Myocyte (in vitro differentiated cells): ENCODE measurements around the gene VMAC. TPM values are rescaled to one million over a fixed set of nuclear protein-coding genes. Genes with fewer than 3 reads are reported as not detected.
A peak's percentile ranks its signal among the peaks of the same experiment; 100 is the strongest.

Experiments
- DNase-seq: peaks from one replicate; pipeline ENCODE4 v3.0.0-alpha.2; 2012; ENCODE audit warnings: low read depth
- total RNA-seq: library from RNA; depleted of rRNA; stranded (reverse); fragments of >200 nt; gene quantifications from 2 replicates; pipeline ENCODE4 v1.2.3, GENCODE V29; 2014

The VMAC gene
- total RNA-seq, 1 donor from 2014 or later, result 3.1 TPM

DNA sequence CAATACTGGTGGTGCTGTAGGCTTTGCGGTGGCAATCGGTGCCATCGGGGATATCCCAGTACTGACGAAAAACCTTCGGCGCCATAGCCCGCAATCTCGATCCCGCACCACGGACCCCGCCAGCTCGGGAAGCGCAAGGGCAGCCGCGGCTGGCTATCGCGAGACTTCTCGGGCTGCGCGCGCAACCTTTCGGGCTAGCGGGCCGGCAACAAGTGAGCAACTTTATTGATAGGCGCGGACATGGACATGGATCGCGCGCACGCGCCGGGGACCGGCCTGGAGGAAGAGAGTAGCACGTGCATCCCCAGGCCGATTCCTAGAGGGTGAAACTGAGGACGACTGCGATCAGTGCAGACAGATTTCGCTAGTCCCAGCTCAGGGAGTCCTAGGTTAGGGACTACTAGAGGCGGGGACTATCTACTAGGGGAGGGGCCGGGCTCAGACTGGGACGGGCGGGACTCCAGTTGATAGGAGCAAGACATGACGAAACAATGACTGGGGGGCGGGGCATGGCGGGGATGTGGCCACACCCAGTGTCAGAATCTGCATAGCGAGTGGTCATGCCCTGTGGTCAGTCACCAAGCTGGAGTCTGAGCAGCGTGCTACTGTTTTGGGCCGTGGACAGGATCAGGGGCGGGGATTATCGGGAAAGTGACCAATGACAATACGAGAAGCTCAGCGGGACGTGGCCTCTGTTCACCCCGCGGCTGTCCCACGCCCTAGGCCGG is 884 bp upstream of the VMAC start, which contains the start of gene NDUFA11:
Gene NDUFA11 (minus strand): TSS at position 167 of the 728 bp plus-strand sequence. CDS start 82 bp downstream, at position 85.
- DNase-seq, result peak; percentile 95

DNA sequence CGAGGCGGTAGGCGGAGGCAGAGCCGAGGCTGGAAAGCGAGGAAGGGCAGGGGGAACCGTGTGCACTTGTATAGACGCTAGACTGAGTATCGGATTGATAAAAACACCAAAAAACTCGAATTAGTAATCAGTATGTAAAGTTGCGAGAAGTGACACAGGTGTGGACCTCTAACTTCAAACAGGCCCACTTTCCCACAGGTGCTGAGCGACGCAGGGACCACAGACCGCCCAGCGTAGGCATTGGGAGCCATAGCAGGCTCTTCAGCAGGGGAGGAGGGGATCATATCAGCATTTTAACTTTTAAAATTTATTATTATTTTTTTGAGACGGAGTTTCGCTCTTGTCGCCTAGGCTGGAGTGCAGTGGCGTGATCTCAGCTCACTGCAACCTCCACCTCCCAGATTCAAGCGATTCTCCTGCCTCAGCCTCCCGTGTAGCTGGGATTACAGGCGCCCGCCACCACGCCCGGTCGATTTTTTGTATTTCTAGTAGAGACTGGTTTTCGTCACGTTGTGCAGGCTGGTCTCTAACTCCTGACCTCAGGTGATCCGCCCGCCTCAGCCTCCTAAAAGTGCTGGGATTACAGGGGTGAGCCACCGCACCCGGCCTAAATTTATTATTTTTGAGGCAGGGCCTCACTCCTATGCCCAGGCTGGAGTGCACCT is 574 bp downstream of the VMAC start:
- no peak for DNase-seq

DNA sequence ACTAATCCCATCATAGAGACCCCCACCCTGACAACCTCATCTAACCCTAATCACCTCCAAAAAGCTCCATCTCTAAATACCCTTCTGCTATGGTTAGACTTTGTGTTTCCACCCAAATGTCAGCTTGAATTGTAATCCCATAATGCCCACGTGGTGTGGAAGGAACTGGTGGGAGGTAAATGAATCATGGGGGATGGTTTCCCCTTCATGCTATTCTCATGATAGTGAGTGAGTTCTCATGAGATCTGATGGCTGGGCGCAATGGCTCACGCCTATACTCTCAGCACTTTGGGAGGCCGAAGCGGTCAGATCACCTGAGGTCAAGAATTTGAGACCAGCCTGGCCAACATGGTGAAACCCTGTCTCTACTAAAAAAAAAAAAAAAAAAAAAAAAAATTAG is 2.6 kb downstream of the VMAC start:
- DNase-seq, result no peak

DNA sequence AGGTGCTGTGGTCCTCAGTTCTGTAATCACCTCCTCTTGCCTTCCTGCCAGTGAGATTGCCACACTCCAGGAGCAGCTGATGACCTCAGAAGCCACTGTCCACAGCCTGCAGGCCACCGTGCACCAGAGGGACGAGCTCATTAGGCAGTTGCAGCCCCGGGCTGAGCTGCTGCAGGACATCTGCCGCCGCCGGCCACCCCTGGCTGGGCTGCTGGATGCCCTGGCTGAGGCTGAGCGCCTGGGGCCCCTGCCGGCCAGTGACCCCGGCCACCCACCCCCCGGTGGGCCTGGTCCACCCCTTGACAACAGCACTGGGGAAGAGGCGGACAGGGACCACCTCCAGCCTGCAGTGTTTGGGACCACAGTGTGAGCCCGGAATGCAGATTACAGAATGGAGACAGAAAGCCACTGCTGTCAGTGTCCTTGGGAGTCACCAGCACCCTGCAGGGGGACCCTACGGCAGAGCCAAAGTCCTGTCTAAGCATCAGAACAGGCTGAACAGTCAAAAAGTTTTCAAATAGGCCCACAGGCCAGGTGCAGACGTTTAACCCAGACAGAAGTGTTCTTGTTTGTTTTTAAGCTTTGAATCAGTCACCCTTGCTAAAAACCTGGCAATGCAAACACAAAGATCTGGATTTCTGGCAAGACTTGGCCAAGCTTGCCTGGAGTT is 4.2 kb downstream of the VMAC start:
- DNase-seq, result peak; percentile 23

DNA sequence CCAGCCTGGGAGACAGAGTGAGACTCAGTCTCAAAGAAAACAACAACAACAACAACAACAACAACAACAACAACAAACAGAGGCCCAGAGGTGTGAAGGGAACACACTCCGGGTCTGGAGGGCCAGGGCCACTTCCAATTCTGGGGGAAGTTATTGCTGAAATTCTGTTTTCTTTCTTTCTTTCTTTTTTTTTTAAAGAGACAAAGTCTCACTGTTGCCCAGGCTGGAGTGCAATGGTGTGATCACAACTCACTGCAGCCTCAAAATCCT is 5.9 kb downstream of the VMAC start:
- DNase-seq, result no peak

DNA sequence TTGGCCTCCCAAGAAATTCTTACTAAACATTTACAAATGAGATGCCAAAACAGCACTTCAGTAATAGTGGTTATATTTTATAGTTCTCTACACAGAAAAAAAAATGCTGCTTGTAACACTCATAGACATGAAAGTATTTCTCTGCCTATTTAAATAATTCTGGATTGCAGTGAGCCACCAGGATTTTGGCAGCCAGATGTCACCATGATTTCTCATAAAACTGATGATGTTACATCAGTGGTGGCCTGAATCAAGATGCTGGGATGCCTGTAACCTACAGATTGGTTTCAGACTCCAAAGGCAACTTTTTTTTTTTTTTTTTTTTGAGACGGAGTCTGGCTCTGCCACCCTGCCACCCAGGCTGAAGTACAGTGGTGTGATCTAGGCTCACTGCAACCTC is 6.7 kb downstream of the VMAC start:
- no peak for DNase-seq

DNA sequence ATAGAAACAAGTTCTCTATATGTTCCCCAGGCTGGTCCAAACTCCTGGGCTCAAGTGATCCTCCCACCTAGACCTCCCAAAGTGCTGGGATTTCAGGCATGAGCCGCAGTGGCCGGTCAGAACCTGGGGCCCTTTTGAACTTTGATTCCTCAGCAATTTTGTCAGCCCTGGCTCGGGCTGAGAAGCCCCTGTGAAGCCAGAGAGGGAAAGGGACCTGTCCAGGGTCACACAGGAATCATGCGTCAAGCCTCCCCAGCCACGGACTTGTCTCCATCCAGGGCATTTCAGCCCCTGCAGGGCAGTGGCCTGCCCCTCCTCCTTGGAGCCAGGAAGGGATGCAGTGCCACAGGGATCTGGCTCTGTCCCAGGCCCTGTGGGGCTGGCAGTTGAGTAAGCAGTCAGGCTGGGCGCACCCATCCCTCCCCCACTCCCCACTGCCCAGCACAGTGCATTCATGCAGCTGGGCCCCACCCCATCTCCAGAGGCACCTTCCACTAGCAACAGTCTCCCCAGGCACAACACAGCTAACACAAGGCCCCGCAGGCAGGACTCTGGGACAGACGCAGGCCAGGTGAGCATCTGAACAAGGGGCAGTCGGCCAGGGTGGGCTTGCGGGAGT is 9.2 kb downstream of the VMAC start, which contains the start of gene CAPS:
Gene CAPS (plus strand): TSS at position 516 of the 619 bp plus-strand sequence. CDS start 153 bp downstream, outside the sequence.
- DNase-seq, result peak; percentile 64

DNA sequence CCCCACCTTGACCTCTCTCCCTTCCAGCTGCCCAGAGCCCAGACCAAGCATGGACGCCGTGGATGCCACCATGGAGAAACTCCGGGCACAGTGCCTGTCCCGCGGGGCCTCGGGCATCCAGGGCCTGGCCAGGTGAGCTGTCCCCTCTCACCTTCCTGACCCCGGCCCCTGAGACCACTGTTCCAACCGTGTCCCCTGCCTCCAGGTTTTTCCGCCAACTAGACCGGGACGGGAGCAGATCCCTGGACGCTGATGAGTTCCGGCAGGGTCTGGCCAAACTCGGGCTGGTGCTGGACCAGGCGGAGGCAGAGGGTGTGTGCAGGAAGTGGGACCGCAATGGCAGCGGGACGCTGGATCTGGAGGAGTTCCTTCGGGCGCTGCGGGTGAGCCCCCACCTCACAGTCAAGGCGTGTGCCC is 9.7 kb downstream of the VMAC start:
- no peak for DNase-seq

DNA sequence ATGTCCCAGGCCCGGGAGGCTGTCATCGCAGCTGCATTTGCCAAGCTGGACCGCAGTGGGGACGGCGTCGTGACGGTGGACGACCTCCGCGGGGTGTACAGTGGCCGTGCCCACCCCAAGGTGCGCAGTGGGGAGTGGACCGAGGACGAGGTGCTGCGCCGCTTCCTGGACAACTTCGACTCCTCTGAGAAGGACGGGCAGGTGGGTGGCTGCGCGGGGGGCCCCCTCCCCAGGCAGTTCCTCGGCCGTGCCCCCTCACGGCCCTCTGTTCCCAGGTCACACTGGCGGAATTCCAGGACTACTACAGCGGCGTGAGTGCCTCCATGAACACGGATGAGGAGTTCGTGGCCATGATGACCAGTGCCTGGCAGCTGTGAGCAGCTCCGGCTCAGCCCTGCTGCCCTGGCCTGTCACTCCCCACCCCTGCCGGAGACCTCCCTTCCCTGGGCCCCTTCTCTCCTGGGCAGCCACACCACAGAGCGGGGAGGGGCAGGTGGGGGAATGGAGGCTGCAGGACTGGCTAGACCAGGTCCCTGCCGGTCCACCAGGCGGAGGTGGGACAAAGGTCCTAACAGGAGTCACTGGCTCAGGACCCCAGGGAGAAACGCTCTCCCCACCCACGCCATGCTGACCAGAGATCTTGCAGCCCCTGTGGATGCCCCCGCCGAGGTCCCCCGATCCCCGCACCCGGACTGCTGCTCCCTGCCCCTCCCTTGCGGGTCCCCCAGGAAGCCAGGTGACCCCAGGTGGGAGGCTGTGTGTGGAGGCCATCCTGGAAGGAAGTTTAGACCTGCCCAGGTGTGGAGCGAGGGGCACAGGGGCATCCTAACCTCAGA is 10.5 kb downstream of the VMAC start:
- DNase-seq, result no peak

DNA sequence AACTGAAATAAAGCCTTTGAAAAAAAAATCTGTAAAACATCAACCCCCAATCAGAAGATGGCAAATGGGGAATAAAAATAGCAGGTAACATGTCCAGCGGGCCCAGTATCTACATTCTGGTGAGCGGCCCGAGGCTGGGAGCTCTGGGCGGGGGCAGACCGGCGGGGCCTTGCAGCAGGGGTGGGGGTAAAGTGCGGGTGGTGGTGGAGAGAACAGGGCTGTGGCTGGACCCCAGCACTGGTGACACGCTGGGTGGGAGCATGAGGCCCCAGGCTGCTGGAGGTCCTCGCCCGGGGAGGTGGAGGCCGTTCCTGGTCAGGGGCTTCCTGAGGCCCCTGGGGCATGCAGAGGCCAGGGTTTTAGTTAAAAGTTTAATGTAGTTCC is 11.1 kb downstream of the VMAC start:
- no peak for DNase-seq

DNA sequence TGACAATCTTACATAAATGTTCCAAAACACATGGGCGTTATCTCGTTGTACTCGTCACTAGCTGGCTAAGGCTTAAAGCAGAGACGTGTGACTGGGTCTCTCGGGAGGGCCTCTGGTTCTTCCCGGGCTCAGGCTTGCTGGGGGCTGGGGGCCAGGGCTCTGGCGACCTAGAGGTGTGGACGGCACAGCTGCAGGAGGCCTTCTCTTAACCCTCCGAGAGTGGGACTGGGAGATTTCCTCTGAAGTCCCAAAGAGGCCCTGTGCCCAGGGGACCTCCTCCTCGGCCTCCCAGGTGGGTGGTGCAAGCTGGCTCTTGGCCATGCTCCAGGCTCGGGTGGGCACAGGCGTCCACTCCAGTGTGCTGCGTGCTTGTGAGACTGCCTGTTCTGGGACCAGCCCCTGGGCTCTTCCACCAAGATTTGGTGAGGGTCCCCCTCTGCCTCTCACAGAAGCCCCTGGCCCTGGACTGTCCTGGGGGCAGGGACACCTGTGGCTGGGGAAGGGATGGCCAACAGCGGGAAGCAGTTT is 11.6 kb downstream of the VMAC start:
- no peak for DNase-seq

DNA sequence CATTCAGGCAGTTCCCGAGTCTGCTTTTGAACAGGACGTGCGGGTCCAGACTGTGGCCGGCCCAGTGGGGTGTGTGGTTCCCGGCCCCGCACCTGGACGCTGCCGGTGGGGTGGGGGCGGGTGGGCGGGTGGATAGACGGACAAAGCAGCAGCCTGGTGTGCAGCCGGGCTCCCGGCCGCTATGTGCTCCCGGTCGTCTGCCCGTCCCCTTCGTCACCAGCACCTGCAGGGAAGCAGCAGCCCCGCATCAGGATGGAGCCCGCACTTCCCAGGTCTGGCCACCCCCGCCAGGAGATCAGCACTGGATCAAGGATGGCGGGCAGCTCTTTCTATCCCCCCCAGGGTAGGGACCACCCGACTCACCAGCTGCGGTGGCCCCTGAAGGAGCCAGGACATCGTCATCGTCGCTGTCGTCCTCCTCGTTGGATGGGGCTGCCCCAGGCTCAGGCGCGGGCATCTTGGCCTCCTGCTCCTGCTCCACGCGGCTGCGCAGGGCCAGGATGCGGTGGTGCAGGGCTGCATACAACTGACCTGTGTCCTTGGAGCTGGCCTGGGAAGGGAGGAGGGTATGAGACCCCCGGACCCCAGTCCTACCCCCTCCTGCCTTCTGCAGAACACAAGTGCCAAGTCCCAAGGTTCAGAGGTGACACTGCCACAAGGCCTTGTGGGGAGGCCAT is 12.9 kb downstream of the VMAC start:
- no peak for DNase-seq

DNA sequence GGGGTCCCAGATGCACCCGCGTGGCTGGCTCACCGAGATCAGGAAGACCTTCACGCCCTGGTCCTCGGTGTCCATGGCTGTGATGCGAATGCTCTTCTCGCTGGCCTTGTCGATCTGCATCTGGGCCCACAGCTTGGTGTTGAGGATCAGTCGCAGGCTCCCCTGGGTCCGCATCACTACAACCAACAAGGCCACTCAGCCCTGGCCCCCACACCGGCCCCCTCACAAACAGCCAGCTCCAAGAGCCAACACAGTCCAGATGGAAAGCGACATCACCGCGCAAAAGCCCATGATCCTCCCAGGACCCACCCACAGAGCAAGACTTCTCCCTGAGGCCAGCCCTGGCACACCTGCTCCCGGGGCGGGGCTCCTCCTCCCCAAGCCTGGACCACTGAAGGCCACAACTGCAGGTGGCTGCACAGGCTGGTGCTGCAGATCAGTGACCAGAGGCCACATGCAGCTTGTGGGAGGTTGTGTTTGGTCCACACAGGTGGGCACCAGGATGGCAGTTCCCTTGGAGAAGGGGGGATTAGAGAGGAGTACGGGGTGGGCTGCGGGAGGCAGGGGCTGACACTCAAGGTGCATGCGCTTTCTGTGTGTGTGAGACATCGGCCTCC is 13.9 kb downstream of the VMAC start:
- DNase-seq, result no peak

DNA sequence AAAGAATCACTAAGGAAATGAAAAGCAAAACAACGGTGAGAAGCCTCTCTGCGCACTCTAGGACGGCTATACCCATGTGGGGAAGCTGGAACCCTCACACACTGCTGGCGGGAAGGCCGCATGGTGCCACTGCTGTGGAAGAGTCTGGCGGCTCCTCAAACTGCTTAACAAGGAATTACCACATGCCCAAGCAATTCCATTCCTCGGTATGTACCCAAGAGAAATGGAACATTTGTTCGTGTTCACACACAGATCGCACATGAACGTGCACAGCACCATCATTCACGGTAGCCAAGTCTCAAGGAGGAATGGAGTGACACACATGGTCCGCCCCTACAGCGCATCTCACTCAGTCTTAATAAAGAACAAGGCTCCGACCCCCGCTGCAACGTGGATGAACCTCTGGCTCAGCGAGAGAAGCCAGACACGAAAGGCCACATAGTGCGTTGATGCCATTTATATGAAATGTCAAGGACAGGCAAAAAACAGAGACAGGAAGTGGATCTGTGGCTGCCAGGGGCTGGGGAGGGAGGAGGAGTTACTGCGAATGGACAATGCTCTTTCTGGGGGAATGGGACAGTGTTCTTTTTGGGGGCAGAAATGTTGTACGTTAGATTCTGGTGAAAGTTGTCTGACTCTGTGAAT is 17.0 kb downstream of the VMAC start:
- DNase-seq, result no peak

DNA sequence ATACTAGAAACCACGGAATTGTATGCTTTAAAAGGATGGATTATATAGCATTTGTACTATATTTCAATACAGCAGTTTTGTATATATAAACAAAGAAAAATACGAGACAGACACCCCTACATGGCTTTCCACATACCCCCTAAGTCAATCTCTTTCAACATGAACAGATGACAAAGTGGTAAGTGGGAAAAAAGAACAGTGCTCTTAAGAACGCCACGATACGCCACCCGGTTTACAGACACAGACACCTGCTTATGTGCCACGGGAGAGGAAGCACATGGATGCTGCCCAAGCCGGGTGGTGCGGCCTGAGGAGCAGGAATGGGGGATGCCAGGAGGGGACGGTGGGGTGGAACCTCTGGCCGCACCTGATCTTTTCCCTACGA is 17.5 kb downstream of the VMAC start:
- no peak for DNase-seq

DNA sequence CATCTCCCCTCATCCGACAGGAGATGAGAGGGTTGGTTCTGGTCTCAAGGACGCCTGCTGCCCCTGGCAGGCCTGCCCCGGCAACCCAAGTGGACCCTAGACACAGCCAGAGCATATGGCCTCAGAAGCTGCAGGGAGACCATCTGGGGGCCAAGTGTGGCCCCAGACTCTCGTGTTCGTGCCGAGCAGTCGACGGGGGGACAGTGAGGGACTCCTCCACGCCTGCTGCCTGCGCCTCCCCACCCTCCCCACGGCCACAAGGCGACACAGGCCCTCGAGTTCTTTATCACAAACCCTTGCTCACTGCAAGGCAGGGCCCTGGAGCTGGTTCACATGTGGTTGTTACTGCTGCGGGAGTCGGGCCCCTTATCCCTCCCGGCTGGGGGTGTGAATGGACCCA is 18.7 kb downstream of the VMAC start:
- DNase-seq, result no peak

DNA sequence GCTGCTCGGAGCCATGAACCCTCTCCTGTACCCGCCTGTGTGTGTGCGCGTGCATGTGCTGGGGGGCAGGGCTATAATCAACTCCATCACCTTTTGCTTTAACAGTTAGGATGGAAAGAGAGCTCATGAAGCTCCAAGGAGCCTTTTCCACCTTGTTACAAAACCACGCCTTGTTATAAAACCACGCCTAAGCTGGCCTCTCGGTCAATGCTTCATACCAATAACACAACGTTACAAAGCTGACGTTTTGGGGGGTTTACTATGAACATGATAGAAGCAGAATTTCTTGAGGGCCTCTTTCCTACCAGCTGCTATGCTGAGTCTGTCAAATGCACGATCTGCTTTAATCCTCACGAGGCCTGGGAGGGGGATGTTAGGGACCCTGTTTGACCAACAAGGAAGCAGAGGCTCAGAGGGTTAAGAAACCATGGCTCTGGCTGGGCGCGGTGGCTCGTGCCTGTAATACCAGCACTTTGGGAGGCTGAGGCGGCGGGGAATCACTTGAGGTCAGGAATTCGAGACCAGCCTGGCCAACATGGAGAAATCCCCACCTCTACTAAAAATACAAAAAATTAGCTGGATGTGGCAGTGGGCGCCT is 21.3 kb downstream of the VMAC start:
- DNase-seq, result no peak

DNA sequence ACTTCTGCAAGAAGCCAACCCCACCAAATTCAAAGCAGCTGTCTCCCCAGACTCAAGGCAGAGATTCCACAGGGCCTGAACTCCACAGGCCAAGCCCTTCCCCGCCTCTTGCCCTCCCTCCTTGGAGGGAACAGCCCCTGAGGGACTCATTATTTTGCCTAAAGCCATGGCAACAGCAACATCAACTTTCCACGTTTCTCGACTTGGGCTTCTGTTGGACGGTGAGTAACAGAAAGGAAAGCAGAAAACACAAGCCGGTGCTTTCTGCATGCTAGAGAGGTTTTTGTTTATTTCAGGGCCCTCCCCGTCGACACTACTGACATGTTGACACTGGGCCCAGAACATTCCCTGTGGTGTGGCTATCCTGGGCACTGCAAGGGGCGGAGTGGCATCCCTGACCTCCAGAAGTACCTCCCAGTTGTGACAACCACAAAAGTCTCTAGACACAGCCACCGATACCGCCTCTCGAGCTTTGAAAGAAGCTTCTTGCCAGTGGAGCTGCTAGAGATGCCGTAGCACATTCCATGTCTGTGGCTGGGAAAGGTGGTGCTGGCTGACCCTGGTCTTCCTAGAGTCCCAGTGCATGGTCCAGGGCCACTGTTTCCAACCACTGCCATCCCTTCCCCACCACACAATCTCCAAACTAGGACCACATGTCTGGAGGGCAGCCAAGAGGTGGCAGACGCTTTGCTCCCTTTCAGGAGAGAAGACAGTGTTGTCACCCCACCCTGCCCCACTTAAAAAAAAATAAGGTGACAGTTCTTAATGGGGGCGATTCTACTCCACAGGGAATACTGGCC is 22.2 kb downstream of the VMAC start:
- peak; percentile 92 for DNase-seq
